Measurements from ENCODE around the gene GET4. TPM values are rescaled to one million over a fixed set of nuclear protein-coding genes. Genes with fewer than 3 reads are reported as not detected.
"Not testable (repeated sequence)": the region's sequence is repeated elsewhere in the genome, so short reads cannot be mapped to it uniquely, and the experiment has no call there.

GET4 gene
- total RNA-seq, 4 donors from 2014 or later: 18.4 to 34.8 (median 28.7) TPM

DNA sequence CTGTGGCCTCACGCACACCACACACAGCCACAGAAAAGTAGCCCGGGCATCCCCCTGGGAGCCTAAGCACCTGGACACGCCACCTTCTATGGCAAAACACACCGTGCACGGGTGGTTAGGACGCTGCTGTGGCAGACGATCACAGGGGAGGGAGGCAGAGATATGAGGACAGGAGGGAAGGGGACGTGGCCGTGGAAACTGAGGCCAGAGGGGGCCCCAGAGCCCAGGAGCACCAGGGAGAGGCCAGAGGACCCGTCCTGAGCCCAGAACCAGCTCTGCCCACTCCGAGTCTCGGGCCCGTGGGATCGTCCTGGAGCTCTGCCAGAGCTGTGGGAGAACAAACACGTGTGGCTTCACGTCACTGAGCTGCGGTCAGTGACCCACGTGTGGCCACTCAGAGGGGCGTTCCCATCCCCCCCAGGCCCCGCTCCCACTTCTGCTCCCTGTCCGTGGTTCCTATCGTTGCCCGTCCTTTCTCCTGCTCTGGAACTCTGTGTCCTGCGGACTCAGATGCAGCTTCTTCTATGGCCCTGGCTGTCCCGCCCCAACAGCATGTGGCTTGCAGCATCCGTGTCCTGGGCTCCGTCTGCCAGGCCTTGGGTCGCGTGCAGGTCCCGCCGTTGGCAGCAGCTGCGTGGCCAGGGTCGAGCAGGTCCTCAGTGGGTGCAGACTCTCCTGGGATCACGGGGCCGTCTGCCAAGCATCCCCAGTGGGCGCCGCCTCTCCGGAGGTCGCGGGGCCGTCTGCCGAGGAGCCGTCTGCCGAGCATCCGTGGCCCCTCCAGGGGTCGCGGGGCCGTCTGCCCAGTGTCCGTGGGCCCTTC, 31.0 kb downstream of the GET4 start:
- WGBS, 2 donors (ENCODE audit: low coverage in 1 of 2): 77% methylated on average over 5 to 11 of the region's 49 CpGs
- no peak overlapping the region for H3K4me3 ChIP-seq
- peak overlapping the region in 1 of 4 donors; percentile 79 for H3K27ac ChIP-seq
- ATAC-seq: peak; percentile 10
- H3K9me3 ChIP-seq: no peaks in the 10 kb centered on the region
- H3K36me3 ChIP-seq: peaks cover 0 to 22% of the 10 kb centered on the region in 2 donors
- H3K4me1 ChIP-seq: peaks cover 0 to 32% (median 0%) of the 10 kb centered on the region in 3 donors
- TF ChIP-seq EP300 (IDR thresholded peaks at IDR 0.05) (no peak), POLR2AphosphoS5 (IDR thresholded peaks at IDR 0.05) (no peak), POLR2A (IDR thresholded peaks at IDR 0.05) (no peak)
- TF ChIP-seq, protein P1, sequence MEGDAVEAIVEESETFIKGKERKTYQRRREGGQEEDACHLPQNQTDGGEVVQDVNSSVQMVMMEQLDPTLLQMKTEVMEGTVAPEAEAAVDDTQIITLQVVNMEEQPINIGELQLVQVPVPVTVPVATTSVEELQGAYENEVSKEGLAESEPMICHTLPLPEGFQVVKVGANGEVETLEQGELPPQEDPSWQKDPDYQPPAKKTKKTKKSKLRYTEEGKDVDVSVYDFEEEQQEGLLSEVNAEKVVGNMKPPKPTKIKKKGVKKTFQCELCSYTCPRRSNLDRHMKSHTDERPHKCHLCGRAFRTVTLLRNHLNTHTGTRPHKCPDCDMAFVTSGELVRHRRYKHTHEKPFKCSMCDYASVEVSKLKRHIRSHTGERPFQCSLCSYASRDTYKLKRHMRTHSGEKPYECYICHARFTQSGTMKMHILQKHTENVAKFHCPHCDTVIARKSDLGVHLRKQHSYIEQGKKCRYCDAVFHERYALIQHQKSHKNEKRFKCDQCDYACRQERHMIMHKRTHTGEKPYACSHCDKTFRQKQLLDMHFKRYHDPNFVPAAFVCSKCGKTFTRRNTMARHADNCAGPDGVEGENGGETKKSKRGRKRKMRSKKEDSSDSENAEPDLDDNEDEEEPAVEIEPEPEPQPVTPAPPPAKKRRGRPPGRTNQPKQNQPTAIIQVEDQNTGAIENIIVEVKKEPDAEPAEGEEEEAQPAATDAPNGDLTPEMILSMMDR (IDR thresholded peaks at IDR 0.05): no peak
- H3K27me3 ChIP-seq: no peaks in the 10 kb centered on the region

DNA sequence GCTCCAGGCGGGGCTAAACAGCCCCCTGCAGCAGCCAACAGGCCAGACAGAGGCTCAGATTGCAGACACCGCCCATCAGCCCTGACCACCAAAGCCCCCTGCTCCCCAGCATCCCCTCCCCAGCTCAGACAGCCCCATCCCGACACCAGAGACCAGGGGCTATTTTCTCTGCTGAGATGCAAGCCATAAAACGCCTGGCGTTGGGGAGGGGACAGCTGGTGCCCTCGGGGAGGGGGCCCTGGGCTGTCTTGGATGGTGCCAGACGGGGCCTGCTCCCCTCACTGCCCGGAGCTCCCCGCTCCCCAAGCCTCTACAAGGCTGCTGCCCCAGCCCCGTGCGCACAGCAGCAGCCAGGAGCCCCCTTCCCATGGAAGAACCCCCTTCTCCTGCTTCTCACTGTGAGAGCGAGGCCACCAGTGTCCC, 31.8 kb downstream of the GET4 start:
- Histone ChIP-seq H3K27me3 (no peaks in the 10 kb centered on the region), H3K27ac (peak overlapping the region in 2 of 4 donors; percentile 74 to 79), H3K36me3 (peaks cover 0 to 17% of the 10 kb centered on the region in 2 donors), H3K4me1 (peaks cover 0 to 32% (median 0%) of the 10 kb centered on the region in 3 donors), H3K9me3 (no peaks in the 10 kb centered on the region), H3K4me3 (no peak overlapping the region)
- 100% methylated on average over 3 of the region's 12 CpGs; no CpG with 5 or more reads in 1 of the 2 donors for WGBS, 2 donors (ENCODE audit: low coverage in 1 of 2)
- ATAC-seq: no peak
- TF ChIP-seq EP300 (IDR thresholded peaks at IDR 0.05): no peak
- TF ChIP-seq, protein P1 (IDR thresholded peaks at IDR 0.05): no peak
- no peak for TF ChIP-seq POLR2AphosphoS5 (IDR thresholded peaks at IDR 0.05)
- TF ChIP-seq POLR2A (IDR thresholded peaks at IDR 0.05): no peak

DNA sequence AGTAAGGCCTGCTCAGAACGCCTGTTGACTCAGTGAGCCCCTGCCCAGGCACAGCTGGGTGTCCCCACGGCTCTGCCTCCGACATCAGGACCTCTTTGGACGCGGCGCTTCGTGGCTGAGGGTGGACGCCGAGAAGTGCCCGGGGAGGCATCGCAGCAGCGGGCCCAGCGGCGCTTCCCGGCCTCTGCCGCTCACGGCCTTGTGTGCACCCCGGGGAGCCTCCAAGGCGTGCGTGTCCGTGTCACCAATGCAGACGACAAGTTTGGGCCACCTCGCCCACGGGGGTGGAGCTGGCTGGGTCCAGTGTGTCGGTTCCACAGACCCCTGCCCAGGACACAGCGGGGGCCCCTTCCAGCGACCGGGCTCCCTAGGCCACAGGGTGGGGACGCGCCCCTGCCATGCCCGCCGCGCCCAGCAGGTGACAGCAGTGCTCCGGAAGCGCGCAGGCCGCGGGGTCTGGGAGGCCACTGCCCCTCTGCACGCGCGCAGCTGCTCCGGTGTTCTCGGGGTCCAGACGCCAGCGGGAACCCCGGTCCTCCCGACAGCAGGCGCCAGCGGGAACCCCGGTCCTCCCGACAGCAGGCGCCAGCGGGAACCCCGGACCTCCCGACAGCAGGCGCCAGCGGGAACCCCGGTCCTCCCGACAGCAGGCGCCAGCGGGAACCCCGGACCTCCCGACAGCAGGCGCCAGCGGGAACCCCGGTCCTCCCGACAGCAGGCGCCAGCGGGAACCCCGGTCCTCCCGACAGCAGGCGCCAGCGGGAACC, 32.4 kb downstream of the GET4 start:
- Histone ChIP-seq H3K36me3 (peaks cover 0 to 11% of the 10 kb centered on the region in 2 donors), H3K4me1 (peaks cover 0 to 32% (median 0%) of the 10 kb centered on the region in 3 donors), H3K4me3 (peak overlapping the region in 1 of 2 donors; percentile 47), H3K27ac (peak overlapping the region in 2 of 4 donors; percentile 74 to 79)
- H3K9me3 ChIP-seq, H3K27me3 ChIP-seq: not testable (repeated sequence)
- ATAC-seq: peak; percentile 75
- TF ChIP-seq, protein P1 (IDR thresholded peaks at IDR 0.05): peak in 3 of 4 experiments; percentile 80 to 91 (median 91)
- WGBS, 2 donors (ENCODE audit: low coverage in 1 of 2): 100% methylated on average over 1 of the region's 73 CpGs; no CpG with 5 or more reads in 1 of the 2 donors

DNA sequence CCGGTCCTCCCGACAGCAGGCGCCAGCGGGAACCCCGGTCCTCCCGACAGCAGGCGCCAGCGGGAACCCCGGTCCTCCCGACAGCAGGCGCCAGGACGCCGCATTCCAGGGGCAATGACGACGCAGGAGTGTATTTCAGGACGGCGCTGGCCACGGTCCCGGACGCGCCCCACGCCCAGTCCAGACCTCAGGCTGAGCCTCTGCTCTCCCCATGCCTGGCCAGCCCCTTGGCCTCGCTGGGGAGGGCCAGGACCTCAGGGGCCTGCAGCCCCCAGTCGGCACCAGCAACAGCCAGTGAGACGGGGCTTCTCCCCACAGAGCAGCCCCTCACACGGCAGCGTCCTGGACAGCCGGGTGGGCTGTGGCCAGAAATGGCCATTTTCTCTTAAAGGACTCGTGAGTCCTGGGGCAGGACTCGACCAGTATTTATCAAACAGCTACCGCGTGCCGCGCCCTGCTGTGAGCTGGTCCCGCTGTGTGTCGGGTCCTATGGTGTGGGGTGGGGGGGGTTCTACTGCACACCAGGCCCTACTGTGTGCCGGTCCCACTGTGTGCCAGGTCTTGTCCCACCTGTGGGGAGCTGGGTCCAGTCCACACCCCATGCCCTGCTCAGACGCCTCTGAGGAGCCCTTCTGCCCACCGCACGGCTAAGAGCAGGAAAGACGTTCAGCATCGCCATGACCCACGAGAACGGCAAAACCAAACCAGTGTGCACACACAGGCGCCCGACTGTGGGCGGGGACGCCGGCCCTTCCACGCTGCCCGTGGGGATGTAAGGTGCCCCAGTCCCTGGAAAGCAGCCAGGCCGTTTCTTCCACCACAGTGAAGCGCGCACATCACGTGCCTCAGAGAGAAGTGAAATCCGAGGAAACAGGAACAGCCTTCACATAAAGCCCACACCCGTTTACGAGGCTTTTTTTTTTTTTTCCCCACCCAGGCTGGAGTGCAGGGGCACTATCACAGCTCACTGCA, 33.3 kb downstream of the GET4 start:
- 69% methylated on average over 8 of the region's 58 CpGs; no CpG with 5 or more reads in 1 of the 2 donors for WGBS, 2 donors (ENCODE audit: low coverage in 1 of 2)
- peaks cover 0 to 3% of the 10 kb centered on the region in 2 donors for H3K36me3 ChIP-seq
- ATAC-seq: peak; percentile 70
- peaks cover 0 to 31% (median 0%) of the 10 kb centered on the region in 3 donors for H3K4me1 ChIP-seq
- peak overlapping the region in 3 of 4 donors; percentile 69 to 79 (median 74) for H3K27ac ChIP-seq
- H3K27me3 ChIP-seq: no peaks in the 10 kb centered on the region
- TF ChIP-seq EP300 (IDR thresholded peaks at IDR 0.05) (no peak), POLR2AphosphoS5 (IDR thresholded peaks at IDR 0.05) (peak; percentile 32), POLR2A (IDR thresholded peaks at IDR 0.05) (no peak)
- TF ChIP-seq, protein P1 (IDR thresholded peaks at IDR 0.05): no peak
- peak overlapping the region in 1 of 2 donors; percentile 47 for H3K4me3 ChIP-seq
- H3K9me3 ChIP-seq: no peaks in the 10 kb centered on the region

All from gastroesophageal sphincter (tissue), 4 donors.